Endothelial cell of umbilical vein (primary cell): ENCODE measurements around the gene DIP2C. TPM values are rescaled to one million over a fixed set of nuclear protein-coding genes. Genes with fewer than 3 reads are reported as not detected.

Experiments
- BruUV-seq: library from RNA; stranded (reverse); fragments of 400-500 nt; replicated peaks from 2 replicates; lab custom pipeline; 2021; lab: Mats Ljungman, UMichigan
- CTCF ChIA-PET: fragments of 300-600, 350-600 bp; sonication (Branson Sonifier 250); formaldehyde crosslinking; loops from one replicate; lab custom pipeline; 2021; ENCODE audit warnings: antibody characterized with exemption, inconsistent platforms; lab: Charles Lee
- POLR2A ChIA-PET: fragments of 300-600, 350-600 bp; sonication (Branson Sonifier 250); formaldehyde crosslinking; loops from one replicate; lab custom pipeline; 2021; ENCODE audit warnings: antibody characterized with exemption, inconsistent platforms; lab: Charles Lee
- DNase-seq: peaks from one replicate; pipeline ENCODE4 v3.0.0-alpha.2; 2011; ENCODE audit warnings: low read depth, low spot score
- FAIRE-seq: peaks from 2 replicates; lab custom pipeline; 2011; peaks lifted over from hg19 to GRCh38; lab: Jason Lieb, UNC
- H2AFZ ChIP-seq: 2 replicates; pipeline ENCODE4 v1.6.0; 2012; ENCODE audit warnings: low read depth, low read length, control low read depth, inconsistent platforms
- H3K27ac ChIP-seq: 2 replicates; pipeline ENCODE4 v1.5.1; 2011; ENCODE audit warnings: low read depth, mild to moderate bottlenecking, control low read depth, low read length, moderate library complexity; ENCODE audit not compliant: insufficient read depth
- H3K27me3 ChIP-seq, 2 experiments: 2 replicates each; pipeline versions ENCODE4 v1.6.0 to v1.6.1; 2011; ENCODE audit warnings: low read length in 2 of 2, mixed read lengths in 1 of 2; ENCODE audit not compliant: control insufficient read depth in 2 of 2, insufficient read depth in 2 of 2
- H3K36me3 ChIP-seq, 2 experiments: 2 replicates in 1 of 2; 3 replicates in 1 of 2; pipeline ENCODE4 v1.5.1; 2011; ENCODE audit warnings: low read length in 2 of 2, mild to moderate bottlenecking in 1 of 2, moderate library complexity in 1 of 2; ENCODE audit not compliant: control insufficient read depth in 2 of 2, insufficient read depth in 2 of 2; ENCODE audit errors: extremely low read depth in 1 of 2
- H3K4me1 ChIP-seq: 3 replicates; pipeline ENCODE4 v1.5.1; 2011; ENCODE audit warnings: mild to moderate bottlenecking, low read length; ENCODE audit not compliant: control insufficient read depth, insufficient read depth; ENCODE audit errors: extremely low read depth
- H3K4me2 ChIP-seq: 2 replicates; pipeline ENCODE4 v1.6.1; 2011; ENCODE audit warnings: low read length, control low read depth, mixed read lengths; ENCODE audit not compliant: insufficient read depth
- H3K4me3 ChIP-seq, 3 experiments: fragments of 200-600 bp in 1 of 3; sonication (generic), shearing (Covaris generic) in 1 of 3; replicated peaks in 1 of 3; 2 replicates each; pipeline ENCODE4 v1.5.1; 2011 to 2016; ENCODE audit warnings: control low read depth in 3 of 3, low read length in 3 of 3, mild to moderate bottlenecking in 2 of 3, inconsistent platforms in 1 of 3, low read depth in 1 of 3, moderate library complexity in 1 of 3; ENCODE audit not compliant: insufficient read depth in 1 of 3
- H3K79me2 ChIP-seq: 2 replicates; pipeline ENCODE4 v1.6.0; 2012; ENCODE audit warnings: low read length, inconsistent platforms; ENCODE audit not compliant: control insufficient read depth, insufficient read depth
- H3K9ac ChIP-seq: replicated peaks from 2 replicates; pipeline ENCODE3; 2011; ENCODE audit warnings: low read length, control low read depth; ENCODE audit not compliant: insufficient read depth; ENCODE audit errors: extremely low read depth
- H3K9me1 ChIP-seq: replicated peaks from 3 replicates; pipeline ENCODE4 v1.6.0; 2011; ENCODE audit warnings: mild to moderate bottlenecking, low read length; ENCODE audit not compliant: control insufficient read depth, insufficient read depth; ENCODE audit errors: extremely low read depth
- H3K9me3 ChIP-seq: replicated peaks from 2 replicates; pipeline ENCODE4 v1.5.1; 2012; ENCODE audit warnings: low read length, inconsistent platforms; ENCODE audit not compliant: control insufficient read depth, insufficient read depth
- H4K20me1 ChIP-seq: replicated peaks from 2 replicates; pipeline ENCODE3; 2011; ENCODE audit warnings: mild to moderate bottlenecking, low read length; ENCODE audit not compliant: control insufficient read depth, insufficient read depth; ENCODE audit errors: extremely low read depth
- EZH2 ChIP-seq: IDR thresholded peaks from 2 replicates; pipeline ENCODE4 v1.6.1; 2012; ENCODE audit warnings: borderline replicate concordance, low read depth, mild to moderate bottlenecking, moderate library complexity, low read length, inconsistent platforms; ENCODE audit not compliant: severe bottlenecking
- FOS ChIP-seq: IDR thresholded peaks from 2 replicates; pipeline ENCODE4 v1.6.1; 2011; ENCODE audit warnings: mild to moderate bottlenecking, low read length, moderate library complexity, borderline replicate concordance; ENCODE audit not compliant: insufficient read depth
- GATA2 ChIP-seq: IDR thresholded peaks from 2 replicates; pipeline ENCODE4 v1.7.0; 2011; ENCODE audit warnings: low read depth, mild to moderate bottlenecking, moderate library complexity, mixed read lengths, low read length; ENCODE audit not compliant: insufficient read length, insufficient read depth
- JUN ChIP-seq: IDR thresholded peaks from 2 replicates; pipeline ENCODE4 v1.6.1; 2011; ENCODE audit warnings: borderline replicate concordance, low read depth; ENCODE audit not compliant: insufficient read length, insufficient read depth
- MYC ChIP-seq: IDR thresholded peaks from one replicate; pipeline ENCODE4 v1.6.1; 2011; ENCODE audit warnings: mild to moderate bottlenecking, low read depth, low read length
- POLR2A ChIP-seq: IDR thresholded peaks from 2 replicates; pipeline ENCODE4 v1.6.1; 2012; ENCODE audit warnings: low read depth, mild to moderate bottlenecking, control low read depth, low read length
- POLR2AphosphoS5 ChIP-seq: IDR thresholded peaks from 2 replicates; pipeline ENCODE4 v1.6.1; 2012; ENCODE audit warnings: low read depth, mild to moderate bottlenecking, control low read depth, low read length, moderate library complexity; ENCODE audit not compliant: insufficient read depth
- dilution Hi-C: fragments of 300-500 bp; cut with MboI; formaldehyde crosslinking; loops from one replicate; pipeline ENCODE4 v1.15.0; 2019; ENCODE audit warnings: low sequenced_read_pairs; ENCODE audit not compliant: extremely low pct_ligation_motif_present
- intact Hi-C: fragments of 100-400 bp; cut with micrococcal nuclease; formaldehyde crosslinking; loops from one replicate; pipeline ENCODE4 v1.10.0; 2022
- polyA plus RNA-seq, 4 experiments: library from polyadenylated mRNA; depleted of rRNA in 3 of 4; stranded (reverse) in 3 of 4; unstranded in 1 of 4; fragments of >200 nt; gene quantifications; 2 replicates each; pipeline versions ENCODE4 v1.2.1 to v1.2.3, GENCODE V29; 2011 to 2012; ENCODE audit warnings: missing spikeins in 1 of 4
- total RNA-seq: library from RNA; stranded (reverse); gene quantifications from 2 replicates; pipeline ENCODE4 v1.2.3, GENCODE V29; 2021
- TF ChIP-seq, protein P1 (sequence below): IDR thresholded peaks from 2 replicates; pipeline ENCODE4 v1.6.1; 2011; ENCODE audit not compliant: insufficient read depth, insufficient read length
- TF ChIP-seq, protein P2 (sequence below), 2 donors: IDR thresholded peaks; 1 replicate in 1 of 2; 2 replicates in 1 of 2; pipeline ENCODE4 v1.5.1; 2011; ENCODE audit warnings: low read length in 2 of 2, mild to moderate bottlenecking in 2 of 2, moderate library complexity in 2 of 2, control low read depth in 1 of 2, inconsistent platforms in 1 of 2, low read depth in 1 of 2; ENCODE audit not compliant: insufficient read depth in 1 of 2; ENCODE audit errors: extremely low read depth in 1 of 2

Gene DIP2C
- total and polyA plus RNA-seq, 2 donors (not counting 3 experiments of a cell fraction or from before 2014, with no cell fraction given), result 3.6 to 10.7 TPM

DNA sequence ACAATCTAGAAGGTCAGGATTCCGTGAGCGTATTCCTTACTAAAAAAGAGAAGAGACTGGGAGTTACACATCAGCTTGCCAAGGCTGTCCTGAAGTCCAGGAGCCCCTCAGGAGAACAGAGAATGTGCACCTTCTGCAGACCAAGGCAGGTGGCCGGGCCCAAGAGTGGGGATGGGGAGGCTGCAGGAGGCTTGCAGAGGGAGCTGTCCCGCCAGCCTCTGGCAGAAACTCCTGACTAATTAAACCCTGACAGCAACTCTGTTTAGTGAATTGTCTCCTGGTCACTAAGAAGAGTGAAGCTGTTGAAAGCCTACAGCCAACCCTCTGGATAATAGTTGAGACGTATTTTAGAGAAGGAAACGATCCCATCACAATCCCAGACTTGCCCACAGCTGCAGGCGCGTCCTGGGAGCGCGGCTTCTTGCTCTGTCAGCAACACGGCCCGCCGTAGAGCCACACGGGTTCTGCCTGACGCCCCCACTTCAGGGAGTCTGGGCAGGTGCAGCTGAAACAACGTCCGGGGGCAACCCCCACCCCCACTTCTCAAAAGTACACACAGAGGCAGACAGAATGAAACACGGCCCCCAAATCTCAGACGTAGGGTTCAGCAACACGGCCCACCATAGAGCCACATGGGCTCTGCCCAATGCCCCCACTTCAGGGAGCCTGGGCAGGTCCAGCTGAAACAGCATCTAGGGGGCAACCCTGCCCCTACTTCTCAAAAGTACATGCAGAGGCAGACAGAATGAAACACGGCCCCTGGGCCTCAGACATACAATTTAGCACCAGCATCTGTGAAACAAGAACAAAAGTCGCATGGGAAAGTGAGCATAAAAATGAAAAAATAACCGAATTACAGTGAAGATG, 45.2 kb downstream of the DIP2C start:
- Histone ChIP-seq H3K9ac (no peak overlapping the region), H4K20me1 (peaks cover 4% of the 10 kb centered on the region), H3K27ac (no peak overlapping the region), H3K27me3 (no peaks in the 10 kb centered on the region), H3K36me3 (no peaks in the 10 kb centered on the region), H3K4me1 (no peaks in the 10 kb centered on the region), H2AFZ (no peak overlapping the region), H3K9me1 (no peaks in the 10 kb centered on the region), H3K79me2 (no peaks in the 10 kb centered on the region), H3K4me3 (no peak overlapping the region), H3K4me2 (no peak overlapping the region), H3K9me3 (no peaks in the 10 kb centered on the region)
- no peak for FAIRE-seq
- dilution Hi-C loops (no loop called here), intact Hi-C loops (no loop called here)
- BruUV-seq, result no TSS peak
- ChIA-PET CTCF (no interaction called here), POLR2A (no interaction called here)
- TF ChIP-seq MYC (no peak), POLR2AphosphoS5 (no peak), EZH2 (no peak)
- TF ChIP-seq, protein P1, sequence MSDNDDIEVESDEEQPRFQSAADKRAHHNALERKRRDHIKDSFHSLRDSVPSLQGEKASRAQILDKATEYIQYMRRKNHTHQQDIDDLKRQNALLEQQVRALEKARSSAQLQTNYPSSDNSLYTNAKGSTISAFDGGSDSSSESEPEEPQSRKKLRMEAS, result no peak
- DNase-seq, result no peak

DNA sequence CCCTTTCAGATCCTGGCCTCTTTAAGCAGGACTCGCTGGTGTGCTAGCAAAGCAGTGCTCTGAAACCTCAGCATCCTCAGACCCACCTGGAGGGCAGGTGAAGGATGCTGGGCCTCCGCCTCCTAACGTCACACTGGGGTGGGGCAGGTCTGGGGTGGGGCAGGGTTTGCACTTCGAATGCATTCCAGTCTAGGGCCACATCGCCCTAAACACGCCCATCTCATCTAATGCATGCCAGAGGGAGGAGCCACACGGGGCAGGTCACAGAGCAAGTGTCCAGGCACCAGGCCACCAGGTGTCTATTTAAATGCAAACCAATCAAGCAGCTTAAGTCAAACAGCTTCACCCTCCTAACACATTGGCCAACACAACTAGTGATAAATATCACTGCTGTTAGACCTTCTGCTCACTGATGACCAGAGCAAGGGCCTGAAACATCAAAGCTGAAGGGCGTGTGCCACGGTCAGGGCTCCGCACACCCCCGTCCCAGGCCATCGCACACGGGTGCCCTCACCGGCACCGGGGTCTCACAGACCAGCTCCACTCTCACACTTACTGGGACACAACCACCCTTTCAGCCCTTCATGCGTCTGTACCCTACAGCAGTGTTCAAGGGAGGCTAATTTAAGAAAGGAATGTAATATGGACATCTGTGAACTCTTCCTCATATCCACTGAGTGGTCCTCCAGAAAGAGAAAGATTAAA, 47.1 kb downstream of the DIP2C start:
- intact Hi-C loops (no loop called here), dilution Hi-C loops (no loop called here)
- Histone ChIP-seq H3K36me3 (no peaks in the 10 kb centered on the region), H4K20me1 (peaks cover 4% of the 10 kb centered on the region), H3K27me3 (no peaks in the 10 kb centered on the region), H3K9me3 (no peaks in the 10 kb centered on the region), H3K4me3 (no peak overlapping the region), H3K4me1 (no peaks in the 10 kb centered on the region), H2AFZ (no peak overlapping the region), H3K79me2 (no peaks in the 10 kb centered on the region), H3K9me1 (no peaks in the 10 kb centered on the region), H3K27ac (no peak overlapping the region), H3K9ac (no peak overlapping the region), H3K4me2 (no peak overlapping the region)
- TF ChIP-seq POLR2AphosphoS5, result no peak
- no peak for TF ChIP-seq POLR2A
- TF ChIP-seq, protein P1, result no peak
- TF ChIP-seq GATA2, result no peak
- no peak for TF ChIP-seq EZH2
- TF ChIP-seq MYC, result no peak
- no peak for TF ChIP-seq JUN
- TF ChIP-seq, protein P2, sequence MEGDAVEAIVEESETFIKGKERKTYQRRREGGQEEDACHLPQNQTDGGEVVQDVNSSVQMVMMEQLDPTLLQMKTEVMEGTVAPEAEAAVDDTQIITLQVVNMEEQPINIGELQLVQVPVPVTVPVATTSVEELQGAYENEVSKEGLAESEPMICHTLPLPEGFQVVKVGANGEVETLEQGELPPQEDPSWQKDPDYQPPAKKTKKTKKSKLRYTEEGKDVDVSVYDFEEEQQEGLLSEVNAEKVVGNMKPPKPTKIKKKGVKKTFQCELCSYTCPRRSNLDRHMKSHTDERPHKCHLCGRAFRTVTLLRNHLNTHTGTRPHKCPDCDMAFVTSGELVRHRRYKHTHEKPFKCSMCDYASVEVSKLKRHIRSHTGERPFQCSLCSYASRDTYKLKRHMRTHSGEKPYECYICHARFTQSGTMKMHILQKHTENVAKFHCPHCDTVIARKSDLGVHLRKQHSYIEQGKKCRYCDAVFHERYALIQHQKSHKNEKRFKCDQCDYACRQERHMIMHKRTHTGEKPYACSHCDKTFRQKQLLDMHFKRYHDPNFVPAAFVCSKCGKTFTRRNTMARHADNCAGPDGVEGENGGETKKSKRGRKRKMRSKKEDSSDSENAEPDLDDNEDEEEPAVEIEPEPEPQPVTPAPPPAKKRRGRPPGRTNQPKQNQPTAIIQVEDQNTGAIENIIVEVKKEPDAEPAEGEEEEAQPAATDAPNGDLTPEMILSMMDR (IDR thresholded peaks at IDR 0.05; ENCODE audit: extremely low read depth in 1 of 2, insufficient read depth in 1 of 2, low read depth in 1 of 2, low read length in 2 of 2), result no peak
- no peak for TF ChIP-seq FOS
- ChIA-PET POLR2A (no interaction called here), CTCF (no interaction called here)
- BruUV-seq, result no TSS peak
- DNase-seq, result no peak
- FAIRE-seq, result no peak
